ENCODE results near the gene UMODL1. TPM values are rescaled to one million over a fixed set of nuclear protein-coding genes. Genes with fewer than 3 reads are reported as not detected.

Gene UMODL1
- total RNA-seq, 6 experiments from 2014 or later, result 0.06 to 1.2 (median 0.75) TPM; not detected in 2

DNA sequence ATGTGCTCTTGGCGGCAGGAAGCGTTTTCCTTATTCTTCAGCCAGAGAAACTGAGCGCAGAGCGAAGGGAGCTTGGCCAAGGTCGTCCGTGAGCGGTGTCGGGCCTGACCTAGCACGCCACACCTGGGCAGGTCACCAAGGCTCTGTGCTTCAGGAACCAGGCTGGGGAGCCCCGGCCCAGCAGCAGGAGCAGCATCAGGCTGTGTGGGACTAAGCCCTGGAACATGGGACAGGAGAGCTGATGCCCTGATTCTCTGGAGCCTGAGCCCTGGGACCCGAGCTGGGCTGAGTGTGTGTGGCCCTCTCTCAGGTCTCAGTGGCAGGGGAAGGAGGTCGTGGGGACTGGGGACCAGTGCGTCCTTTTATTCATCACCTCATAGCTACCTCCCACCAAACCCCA lies 82.6 kb downstream of the UMODL1 start:
- DNase-seq (no peak), ATAC-seq (no peak)
- H3K4me1 ChIP-seq, result no peaks in the 10 kb centered on the region
- no peak overlapping the region for H3K4me3 ChIP-seq
- intact Hi-C loops (cut with DNase I), result no loop called here
- TF ChIP-seq POLR2A (IDR thresholded peaks at IDR 0.05), result no peak
- TF ChIP-seq, protein P1, sequence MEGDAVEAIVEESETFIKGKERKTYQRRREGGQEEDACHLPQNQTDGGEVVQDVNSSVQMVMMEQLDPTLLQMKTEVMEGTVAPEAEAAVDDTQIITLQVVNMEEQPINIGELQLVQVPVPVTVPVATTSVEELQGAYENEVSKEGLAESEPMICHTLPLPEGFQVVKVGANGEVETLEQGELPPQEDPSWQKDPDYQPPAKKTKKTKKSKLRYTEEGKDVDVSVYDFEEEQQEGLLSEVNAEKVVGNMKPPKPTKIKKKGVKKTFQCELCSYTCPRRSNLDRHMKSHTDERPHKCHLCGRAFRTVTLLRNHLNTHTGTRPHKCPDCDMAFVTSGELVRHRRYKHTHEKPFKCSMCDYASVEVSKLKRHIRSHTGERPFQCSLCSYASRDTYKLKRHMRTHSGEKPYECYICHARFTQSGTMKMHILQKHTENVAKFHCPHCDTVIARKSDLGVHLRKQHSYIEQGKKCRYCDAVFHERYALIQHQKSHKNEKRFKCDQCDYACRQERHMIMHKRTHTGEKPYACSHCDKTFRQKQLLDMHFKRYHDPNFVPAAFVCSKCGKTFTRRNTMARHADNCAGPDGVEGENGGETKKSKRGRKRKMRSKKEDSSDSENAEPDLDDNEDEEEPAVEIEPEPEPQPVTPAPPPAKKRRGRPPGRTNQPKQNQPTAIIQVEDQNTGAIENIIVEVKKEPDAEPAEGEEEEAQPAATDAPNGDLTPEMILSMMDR (IDR thresholded peaks at IDR 0.05), result no peak
- H3K27ac ChIP-seq, result no peak overlapping the region
- H3K9me3 ChIP-seq, result no peaks in the 10 kb centered on the region
- H3K27me3 ChIP-seq, result no peaks in the 10 kb centered on the region
- no CpG with 5 or more reads among the region's 13 CpGs for WGBS (ENCODE audit: insufficient coverage, low coverage, low lambda C conversion rate, missing lambda C conversion rate)
- no peaks in the 10 kb centered on the region for H3K36me3 ChIP-seq

GRCh38 chr21:42154237-42155044 lies 83.3 kb downstream of the UMODL1 start:
- DNase-seq, result peak in 1 of 3 donors; percentile 31
- 73% methylated on average over 3 of the region's 17 CpGs for WGBS (ENCODE audit: insufficient coverage, low coverage, low lambda C conversion rate, missing lambda C conversion rate)
- TF ChIP-seq, protein P1 (IDR thresholded peaks at IDR 0.05), result no peak
- no peak for TF ChIP-seq POLR2A (IDR thresholded peaks at IDR 0.05)
- Histone ChIP-seq H3K4me3 (no peak overlapping the region), H3K9me3 (no peaks in the 10 kb centered on the region), H3K27ac (no peak overlapping the region), H3K36me3 (no peaks in the 10 kb centered on the region), H3K4me1 (no peaks in the 10 kb centered on the region), H3K27me3 (no peaks in the 10 kb centered on the region)
- no peak for ATAC-seq
- intact Hi-C loops (cut with DNase I), result no loop called here

- intact Hi-C loops (cut with DNase I), result no loop called here
These were observed 84.1 kb downstream of the UMODL1 start for GRCh38 chr21:42155045-42155855.

More at GRCh38 chr21:42155045-42155855, 84.1 kb downstream of the UMODL1 start:
- Histone ChIP-seq H3K27ac (no peak overlapping the region), H3K9me3 (no peaks in the 10 kb centered on the region), H3K4me3 (no peak overlapping the region), H3K27me3 (no peaks in the 10 kb centered on the region), H3K36me3 (no peaks in the 10 kb centered on the region), H3K4me1 (no peaks in the 10 kb centered on the region)
- DNase-seq (peak in 1 of 3 donors; percentile 26), ATAC-seq (no peak)
- 74% methylated on average over 14 of the region's 23 CpGs for WGBS (ENCODE audit: insufficient coverage, low coverage, low lambda C conversion rate, missing lambda C conversion rate)
- TF ChIP-seq, protein P1 (IDR thresholded peaks at IDR 0.05), result no peak
- no peak for TF ChIP-seq POLR2A (IDR thresholded peaks at IDR 0.05)
